Neural cell (in vitro differentiated cells): Measurements from ENCODE around the gene ARHGEF11. TPM values are rescaled to one million over a fixed set of nuclear protein-coding genes. Genes with fewer than 3 reads are reported as not detected.

ENCODE experiments used
- H2AFZ ChIP-seq: fragments of 200-600, 300-800 bp; sonication (generic), shearing (Covaris generic); 2 replicates; pipeline ENCODE4 v1.6.0; 2014; ENCODE audit warnings: low read depth, mild to moderate bottlenecking, antibody characterized with exemption, low read length, moderate library complexity
- H3F3A ChIP-seq: fragments of 200-600 bp; shearing (Covaris generic); 2 replicates; pipeline ENCODE4 v1.6.1; 2016; ENCODE audit warnings: mild to moderate bottlenecking, moderate library complexity, mixed read lengths, antibody characterized with exemption, low read length; ENCODE audit not compliant: insufficient read depth, poor library complexity, severe bottlenecking
- H3K27ac ChIP-seq: fragments of 200-600, 300-800 bp; sonication (generic), shearing (Covaris generic); 2 replicates; pipeline ENCODE4 v1.5.1; 2014; ENCODE audit warnings: mild to moderate bottlenecking, low read length, moderate library complexity
- H3K27me3 ChIP-seq: fragments of 300-800, 200-600 bp; sonication (generic), shearing (Covaris generic); 2 replicates; pipeline ENCODE4 v1.6.0; 2014; ENCODE audit warnings: mild to moderate bottlenecking, low read depth, low read length, moderate library complexity; ENCODE audit not compliant: insufficient read depth
- H3K36me3 ChIP-seq: fragments of 300-800, 200-600 bp; sonication (generic), shearing (Covaris generic); 2 replicates; pipeline ENCODE4 v1.5.1; 2014; ENCODE audit warnings: mild to moderate bottlenecking, antibody characterized with exemption, low read length, moderate library complexity; ENCODE audit not compliant: insufficient read depth
- H3K4me2 ChIP-seq: fragments of 300-800, 200-600 bp; sonication (generic), shearing (Covaris generic); 2 replicates; pipeline ENCODE4 v1.6.0; 2014; ENCODE audit warnings: mild to moderate bottlenecking, low read length
- H3K4me3 ChIP-seq: fragments of 300-800, 200-600 bp; sonication (generic), shearing (Covaris generic); 2 replicates; pipeline ENCODE4 v1.5.1; 2014; ENCODE audit warnings: mild to moderate bottlenecking, low read length, moderate library complexity
- H3K79me2 ChIP-seq: fragments of 200-600 bp; shearing (Covaris generic); replicated peaks from 2 replicates; pipeline ENCODE4 v1.6.0; 2014; ENCODE audit warnings: mild to moderate bottlenecking, low read length, moderate library complexity; ENCODE audit not compliant: insufficient read depth
- H3K9ac ChIP-seq: fragments of 300-800, 200-600 bp; sonication (generic), shearing (Covaris generic); 2 replicates; pipeline ENCODE4 v1.6.1; 2016; ENCODE audit warnings: mild to moderate bottlenecking, low read length, mixed read lengths
- H3K9me2 ChIP-seq: fragments of 200-600 bp; shearing (Covaris generic); 2 replicates; pipeline ENCODE4 v1.6.1; 2016; ENCODE audit warnings: mild to moderate bottlenecking, low read length, mixed read lengths; ENCODE audit not compliant: insufficient read depth
- H3K9me3 ChIP-seq: fragments of 200-600, 300-800 bp; sonication (generic), shearing (Covaris generic); 2 replicates; pipeline ENCODE4 v1.6.1; 2016; ENCODE audit warnings: mild to moderate bottlenecking, mixed run types, low read length, moderate library complexity, mixed read lengths
- H4K20me1 ChIP-seq: fragments of 200-600 bp; shearing (Covaris generic); 2 replicates; pipeline ENCODE4 v1.6.1; 2016; ENCODE audit warnings: mild to moderate bottlenecking, mixed run types; ENCODE audit not compliant: insufficient read depth
- CTCF ChIP-seq: fragments of 450-650 bp; IDR thresholded peaks from 2 replicates; pipeline ENCODE4 v1.5.1; 2014; ENCODE audit warnings: antibody characterized with exemption, mild to moderate bottlenecking, moderate library complexity; ENCODE audit not compliant: poor library complexity, severe bottlenecking
- EP300 ChIP-seq: fragments of 450-650 bp; conservative IDR thresholded peaks from 2 replicates; pipeline ENCODE4 v1.6.1; 2014; ENCODE audit warnings: antibody characterized with exemption, mild to moderate bottlenecking, moderate library complexity; ENCODE audit not compliant: poor library complexity, severe bottlenecking
- EZH2 ChIP-seq: fragments of 200-600, 300-800 bp; shearing (Covaris generic), sonication (generic); IDR thresholded peaks from 2 replicates; pipeline ENCODE4 v1.6.1; 2014; ENCODE audit warnings: antibody characterized with exemption, low read length, borderline replicate concordance, mild to moderate bottlenecking; ENCODE audit not compliant: insufficient read depth, poor library complexity, severe bottlenecking
- MXI1 ChIP-seq: fragments of 450-650 bp; conservative IDR thresholded peaks from 2 replicates; pipeline ENCODE4 v1.6.1; 2014; ENCODE audit warnings: antibody characterized with exemption, mild to moderate bottlenecking; ENCODE audit not compliant: poor library complexity, severe bottlenecking
- POLR2AphosphoS5 ChIP-seq: IDR thresholded peaks from 2 replicates; pipeline ENCODE4 v1.6.1; 2012
- RAD21 ChIP-seq: fragments of 450-650 bp; conservative IDR thresholded peaks from 2 replicates; pipeline ENCODE4 v1.6.1; 2014; ENCODE audit warnings: antibody characterized with exemption, mild to moderate bottlenecking, moderate library complexity
- REST ChIP-seq: IDR thresholded peaks from 2 replicates; pipeline ENCODE4 v1.6.1; 2012; ENCODE audit warnings: borderline replicate concordance
- SMC3 ChIP-seq: fragments of 450-650 bp; conservative IDR thresholded peaks from 2 replicates; pipeline ENCODE4 v1.6.1; 2014; ENCODE audit warnings: antibody characterized with exemption, mild to moderate bottlenecking, moderate library complexity; ENCODE audit not compliant: poor library complexity
- TAF1 ChIP-seq: IDR thresholded peaks from 2 replicates; pipeline ENCODE4 v1.6.1; 2012; ENCODE audit warnings: low read depth
- polyA plus RNA-seq: library from polyadenylated mRNA; depleted of rRNA; stranded (reverse); fragments of >200 nt; gene quantifications from 2 replicates; pipeline ENCODE4 v1.2.3, GENCODE V29; 2014

Gene ARHGEF11
- polyA plus RNA-seq, 1 donor from 2014 or later, result 33.2 TPM

- Histone ChIP-seq H3K9ac (peak overlapping the region; percentile 16), H3K36me3 (no peaks in the 10 kb centered on the region), H3K9me3 (no peaks in the 10 kb centered on the region), H3K27ac (peak overlapping the region; percentile 20), H3K4me3 (no peak overlapping the region), H3K4me2 (no peak overlapping the region), H3F3A (no peaks in the 10 kb centered on the region), H2AFZ (no peak overlapping the region), H3K9me2 (no peaks in the 10 kb centered on the region), H3K27me3 (peaks cover 8% of the 10 kb centered on the region), H4K20me1 (no peaks in the 10 kb centered on the region), H3K79me2 (no peaks in the 10 kb centered on the region)
- TF ChIP-seq POLR2AphosphoS5, result no peak
- TF ChIP-seq CTCF, result no peak
- TF ChIP-seq REST, result no peak
- no peak for TF ChIP-seq EP300
- no peak for TF ChIP-seq EZH2
- TF ChIP-seq MXI1, result no peak
- TF ChIP-seq SMC3, result no peak
- TF ChIP-seq TAF1, result no peak
- TF ChIP-seq RAD21, result no peak
These were observed 158.8 kb downstream of the ARHGEF11 start for GRCh38 chr1:156886583-156887281.

- Histone ChIP-seq H3K36me3 (no peaks in the 10 kb centered on the region), H3K9me2 (no peaks in the 10 kb centered on the region), H4K20me1 (no peaks in the 10 kb centered on the region), H3K9me3 (no peaks in the 10 kb centered on the region), H3K27ac (no peak overlapping the region), H3K27me3 (peaks cover under 1% of the 10 kb centered on the region), H3K9ac (no peak overlapping the region), H2AFZ (no peak overlapping the region), H3K79me2 (no peaks in the 10 kb centered on the region), H3K4me2 (no peak overlapping the region), H3K4me3 (no peak overlapping the region), H3F3A (no peaks in the 10 kb centered on the region)
- TF ChIP-seq POLR2AphosphoS5, result no peak
- no peak for TF ChIP-seq SMC3
- TF ChIP-seq REST, result no peak
- no peak for TF ChIP-seq EZH2
- TF ChIP-seq CTCF, result no peak
- TF ChIP-seq EP300, result no peak
- no peak for TF ChIP-seq RAD21
- TF ChIP-seq TAF1, result no peak
These were observed 159.6 kb downstream of the ARHGEF11 start for GRCh38 chr1:156885880-156886355.
